ENCODE measurements around the gene DHRS9. TPM values are rescaled to one million over a fixed set of nuclear protein-coding genes. Genes with fewer than 3 reads are reported as not detected.

The DHRS9 gene
- total RNA-seq, 2 donors from 2014 or later = 1.0 TPM; not detected in 1

- no peak for DNase-seq
- H3K27me3 ChIP-seq = no peaks in the 10 kb centered on the region
- no peak overlapping the region for H3K4me3 ChIP-seq
- intact Hi-C loops (cut with DNase I) = no loop called here
- H3K27ac ChIP-seq = no peak overlapping the region
- no peaks in the 10 kb centered on the region for H3K36me3 ChIP-seq (replicated peaks in 1 of 2; ENCODE audit: insufficient read depth in 1 of 2, low read depth in 2 of 2)
- TF ChIP-seq POLR2A (IDR thresholded peaks at IDR 0.05) (no peak), CTCF (IDR thresholded peaks at IDR 0.05) (no peak)
- H3K4me1 ChIP-seq = peaks cover 6% of the 10 kb centered on the region
- no peak for ATAC-seq
- WGBS, 2 donors = 26 to 43% methylated on average over 3 of the region's 3 CpGs
- no peaks in the 10 kb centered on the region for H3K9me3 ChIP-seq
Observed at GRCh38 chr2:169108099-169108884, 38.9 kb downstream of the DHRS9 start.

- WGBS, 2 donors = 38 to 40% methylated on average over 20 to 21 of the region's 21 CpGs
- intact Hi-C loops (cut with DNase I) = no loop called here
Observed at GRCh38 chr2:169109502-169110409, 40.4 kb downstream of the DHRS9 start.

GRCh38 chr2:169110419-169110818 is 41.1 kb downstream of the DHRS9 start:
- no peaks in the 10 kb centered on the region for H3K9me3 ChIP-seq
- DNase-seq (no peak), ATAC-seq (no peak)
- peaks cover 6% of the 10 kb centered on the region for H3K4me1 ChIP-seq
- H3K27me3 ChIP-seq = no peaks in the 10 kb centered on the region
- no peaks in the 10 kb centered on the region for H3K36me3 ChIP-seq (replicated peaks in 1 of 2; ENCODE audit: insufficient read depth in 1 of 2, low read depth in 2 of 2)
- intact Hi-C loops (cut with DNase I) = no loop called here
- no peak for TF ChIP-seq POLR2A (IDR thresholded peaks at IDR 0.05)
- no peak for TF ChIP-seq CTCF (IDR thresholded peaks at IDR 0.05)
- no peak overlapping the region for H3K4me3 ChIP-seq
- no peak overlapping the region for H3K27ac ChIP-seq
- WGBS, 2 donors = 70 to 79% methylated on average over 7 of the region's 7 CpGs

More at GRCh38 chr2:169109502-169110409, 40.4 kb downstream of the DHRS9 start:
- no peak for TF ChIP-seq POLR2A (IDR thresholded peaks at IDR 0.05)
- peak; percentile 81 to 91 (median 84) for TF ChIP-seq CTCF (IDR thresholded peaks at IDR 0.05)
- peak; percentile 79 to 84 (median 82) for DNase-seq
- Histone ChIP-seq H3K9me3 (no peaks in the 10 kb centered on the region), H3K36me3 (replicated peaks in 1 of 2; ENCODE audit: insufficient read depth in 1 of 2, low read depth in 2 of 2) (no peaks in the 10 kb centered on the region), H3K4me3 (no peak overlapping the region), H3K4me1 (peaks cover 6% of the 10 kb centered on the region), H3K27ac (no peak overlapping the region), H3K27me3 (no peaks in the 10 kb centered on the region)
- ATAC-seq = peak; percentile 81

- Histone ChIP-seq H3K27me3 (no peaks in the 10 kb centered on the region), H3K9me3 (no peaks in the 10 kb centered on the region), H3K4me3 (no peak overlapping the region), H3K27ac (no peak overlapping the region), H3K36me3 (replicated peaks in 1 of 2; ENCODE audit: insufficient read depth in 1 of 2, low read depth in 2 of 2) (no peaks in the 10 kb centered on the region), H3K4me1 (peaks cover 6% of the 10 kb centered on the region)
- 56 to 57% methylated on average over 18 of the region's 18 CpGs for WGBS, 2 donors
- intact Hi-C loops (cut with DNase I) = no loop called here
- DNase-seq (no peak), ATAC-seq (no peak)
- no peak for TF ChIP-seq CTCF (IDR thresholded peaks at IDR 0.05)
- TF ChIP-seq POLR2A (IDR thresholded peaks at IDR 0.05) = no peak
Observed at GRCh38 chr2:169110916-169111315, 41.6 kb downstream of the DHRS9 start.
